ENCODE measurements around the gene BBS1.
"Not testable (repeated sequence)": the region's sequence is repeated elsewhere in the genome, so short reads cannot be mapped to it uniquely, and the experiment has no call there.

The BBS1 gene

DNA sequence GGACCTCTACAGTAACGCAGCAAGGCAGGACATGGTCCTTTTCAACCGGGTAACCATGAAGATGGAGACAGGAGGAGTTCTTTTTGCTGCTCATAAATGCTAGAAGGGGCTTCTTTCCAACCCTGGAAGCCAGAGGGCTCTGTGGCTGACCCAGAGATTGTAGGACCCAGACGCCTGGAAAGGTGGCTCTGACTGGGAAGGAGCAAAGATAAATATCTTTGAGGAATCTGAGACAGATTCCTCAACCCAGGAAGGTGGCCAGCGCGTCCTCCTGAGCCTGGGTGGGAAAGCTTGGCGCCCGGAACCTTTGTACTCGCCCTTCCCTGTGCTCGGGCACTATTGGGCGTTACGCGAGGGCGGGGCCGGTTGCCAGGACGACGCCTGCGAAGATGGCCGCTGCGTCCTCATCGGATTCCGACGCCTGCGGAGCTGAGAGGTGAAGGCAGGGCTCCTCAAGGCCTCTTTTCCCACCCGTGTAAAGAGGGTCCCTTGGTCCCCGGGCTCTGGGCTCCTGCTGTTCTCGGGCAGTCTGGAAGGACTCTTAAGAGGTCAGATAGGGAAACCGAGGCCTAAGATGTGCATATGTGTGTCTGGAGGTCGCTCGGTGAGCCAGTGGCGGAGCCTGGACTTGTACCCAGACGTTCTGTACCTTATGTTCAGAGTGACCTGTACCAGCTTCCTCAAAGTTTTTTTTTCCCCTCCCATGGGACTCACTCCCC lies at the start of gene BBS1:
Gene BBS1, plus strand, starts transcription at position 365 of the 719 bp plus-strand sequence. Its CDS starts 25 bp downstream, at position 390.
- peak; percentile 88 to 91 for DNase-seq

DNA sequence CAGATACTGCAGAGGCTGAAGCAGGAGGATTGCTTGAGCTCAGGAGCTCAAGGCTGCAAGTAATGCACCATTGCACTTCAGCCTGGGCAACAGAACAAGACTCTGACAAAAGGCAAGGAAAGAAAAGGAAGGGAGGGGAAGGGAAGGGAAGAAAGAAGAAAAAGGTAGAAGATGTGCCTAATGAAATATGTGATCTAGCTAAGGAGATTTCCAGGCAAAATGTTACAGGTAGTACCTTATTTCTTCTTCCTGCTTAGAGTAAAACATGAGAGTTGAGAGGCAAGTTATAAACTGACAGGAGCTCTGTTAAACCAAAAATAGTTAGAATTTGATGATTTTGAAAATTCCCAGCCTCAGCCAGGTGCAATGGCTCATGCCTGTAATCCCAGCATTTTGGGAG lies 48.4 kb upstream of the BBS1 start:
- DNase-seq, result no peak

DNA sequence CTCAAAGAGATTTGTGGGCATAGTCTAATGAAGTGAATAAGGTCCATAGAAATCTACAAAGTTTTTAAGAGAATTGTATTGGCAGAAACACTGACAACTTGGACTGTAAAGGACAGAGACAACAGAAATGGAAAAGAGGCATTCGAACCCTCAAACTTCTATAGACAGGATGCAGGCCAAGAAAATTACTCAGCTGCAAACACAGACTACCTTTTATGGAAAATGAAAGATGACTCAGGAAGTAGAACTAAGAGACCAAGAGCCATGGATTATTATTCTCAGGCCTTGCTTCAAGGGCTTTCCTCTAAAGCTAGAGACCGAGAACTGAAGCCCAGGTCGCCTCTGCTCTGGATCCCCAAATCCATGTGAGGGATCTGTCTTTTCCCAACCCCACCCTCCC lies 47.5 kb upstream of the BBS1 start:
- no peak for DNase-seq

DNA sequence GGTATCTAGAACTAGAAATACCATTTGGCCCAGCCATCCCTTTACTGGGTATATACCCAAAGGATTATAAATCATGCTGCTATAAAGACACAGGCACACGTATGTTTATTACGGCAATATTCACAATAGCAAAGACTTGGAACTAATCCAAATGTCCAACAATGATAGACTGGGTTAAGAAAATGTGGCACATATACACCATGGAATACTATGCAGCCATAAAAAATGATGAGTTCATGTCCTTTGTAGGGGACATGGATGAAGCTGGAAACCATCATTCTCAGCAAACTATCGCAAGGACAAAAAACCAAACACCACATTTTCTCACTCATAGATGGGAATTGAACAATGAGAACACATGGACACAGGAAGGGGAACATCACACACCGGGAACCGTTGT lies 46.3 kb upstream of the BBS1 start:
- not testable (repeated sequence) for DNase-seq

DNA sequence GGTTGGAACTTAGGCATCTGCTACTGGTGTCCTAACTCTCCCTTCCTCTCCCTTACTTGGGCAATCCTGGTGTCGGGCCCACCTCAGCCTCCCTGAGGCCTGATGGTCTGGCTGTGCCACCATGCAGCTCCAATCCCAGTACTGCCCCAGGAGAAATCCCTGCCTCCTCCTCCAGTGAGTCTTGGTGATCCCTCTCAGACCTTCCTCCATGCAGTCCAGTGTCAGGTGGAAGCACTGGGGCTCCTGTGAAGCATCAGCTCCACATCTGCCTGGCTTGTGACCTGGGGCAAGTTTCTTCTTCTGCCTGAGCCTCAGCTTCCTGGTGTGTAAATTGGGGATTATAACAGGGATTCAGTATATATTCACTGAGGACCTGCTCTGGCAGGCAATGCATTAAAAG lies 45.5 kb upstream of the BBS1 start:
- DNase-seq, result no peak

DNA sequence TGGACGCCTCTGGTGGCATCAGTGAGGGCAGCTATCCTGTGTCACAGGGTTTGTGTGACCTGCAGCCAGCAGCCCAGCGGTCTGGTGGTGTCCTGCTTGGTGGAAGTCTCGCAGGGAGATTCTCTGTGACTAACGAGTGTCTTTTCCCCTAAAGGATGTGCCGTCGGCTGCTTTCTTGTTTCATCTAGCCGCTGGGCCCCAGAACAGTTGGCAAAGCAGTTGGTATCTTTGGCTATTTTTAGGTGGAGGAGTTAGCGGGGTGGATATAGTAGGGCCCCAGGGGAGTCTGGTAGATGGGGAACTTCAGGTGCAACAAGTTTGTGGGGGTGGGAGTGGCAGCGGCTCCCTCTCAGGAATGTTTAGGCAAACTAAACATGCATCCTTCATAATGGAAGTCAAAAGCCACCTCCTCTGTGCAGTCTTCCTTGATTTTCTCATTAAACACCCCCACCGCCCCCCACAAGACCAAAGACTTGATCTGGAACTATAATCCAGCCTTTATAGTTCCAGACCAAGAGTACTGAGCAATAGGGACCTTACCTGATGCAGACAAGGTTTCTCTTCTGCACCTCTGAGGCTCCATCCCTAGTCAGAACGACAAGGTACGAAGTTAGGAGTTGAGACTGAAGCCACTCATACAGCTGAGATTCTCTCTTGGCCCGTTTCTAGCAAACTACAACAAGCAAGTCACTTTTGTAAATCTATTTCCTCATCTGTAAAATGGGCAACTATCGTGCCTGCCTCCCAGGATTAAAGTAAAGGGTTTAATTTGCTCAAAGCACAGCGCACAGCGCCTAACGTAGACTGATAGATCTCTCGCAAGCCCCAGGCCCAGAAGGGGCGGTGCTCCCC lies 44.8 kb upstream of the BBS1 start:
- no peak for DNase-seq

DNA sequence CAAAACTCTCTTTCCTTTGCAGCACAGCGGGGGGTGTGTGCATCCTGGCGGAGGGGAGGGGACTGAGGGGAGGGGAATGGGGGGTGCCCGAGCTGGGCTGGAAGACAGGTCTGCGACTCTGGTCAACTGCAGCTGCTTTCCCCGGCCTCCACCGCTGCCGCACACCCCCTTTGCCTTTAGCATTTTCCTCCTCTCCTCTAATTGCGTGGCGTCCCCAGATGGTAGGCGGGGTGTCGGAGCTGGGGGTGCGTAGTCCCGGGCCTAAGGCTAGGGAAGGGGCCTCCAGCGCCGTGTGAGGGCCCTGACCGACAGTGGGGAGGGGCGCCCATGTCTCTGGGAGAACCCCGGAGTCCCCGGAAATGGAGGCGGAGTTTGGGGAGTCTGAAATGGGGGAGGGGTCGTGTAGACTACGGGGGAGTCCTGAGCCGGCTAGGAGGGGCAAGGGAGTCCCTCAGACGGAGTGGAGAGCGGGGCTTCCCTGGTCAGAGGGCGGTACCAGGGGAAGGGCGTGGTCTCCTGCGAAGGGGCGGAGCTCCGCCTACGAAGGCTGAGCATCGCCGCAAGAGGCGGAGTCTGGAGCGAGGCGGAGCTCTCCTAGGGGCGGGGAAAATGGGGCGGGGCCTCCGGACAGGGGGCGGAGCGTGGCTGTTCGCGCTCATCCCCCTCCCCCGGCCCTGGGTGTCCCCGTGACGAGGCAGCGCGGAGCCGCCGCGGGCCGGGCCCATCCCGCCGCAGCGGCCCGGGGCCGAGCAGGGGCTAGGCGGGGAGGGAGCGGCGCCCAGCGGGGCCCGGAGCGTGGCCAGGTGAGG lies 44.0 kb upstream of the BBS1 start, which contains the start of gene PELI3:
Gene PELI3, plus strand, starts transcription at position 681 of the 809 bp plus-strand sequence. CDS start 1,224 bp downstream, outside the sequence.
- peak; percentile 97 for DNase-seq

DNA sequence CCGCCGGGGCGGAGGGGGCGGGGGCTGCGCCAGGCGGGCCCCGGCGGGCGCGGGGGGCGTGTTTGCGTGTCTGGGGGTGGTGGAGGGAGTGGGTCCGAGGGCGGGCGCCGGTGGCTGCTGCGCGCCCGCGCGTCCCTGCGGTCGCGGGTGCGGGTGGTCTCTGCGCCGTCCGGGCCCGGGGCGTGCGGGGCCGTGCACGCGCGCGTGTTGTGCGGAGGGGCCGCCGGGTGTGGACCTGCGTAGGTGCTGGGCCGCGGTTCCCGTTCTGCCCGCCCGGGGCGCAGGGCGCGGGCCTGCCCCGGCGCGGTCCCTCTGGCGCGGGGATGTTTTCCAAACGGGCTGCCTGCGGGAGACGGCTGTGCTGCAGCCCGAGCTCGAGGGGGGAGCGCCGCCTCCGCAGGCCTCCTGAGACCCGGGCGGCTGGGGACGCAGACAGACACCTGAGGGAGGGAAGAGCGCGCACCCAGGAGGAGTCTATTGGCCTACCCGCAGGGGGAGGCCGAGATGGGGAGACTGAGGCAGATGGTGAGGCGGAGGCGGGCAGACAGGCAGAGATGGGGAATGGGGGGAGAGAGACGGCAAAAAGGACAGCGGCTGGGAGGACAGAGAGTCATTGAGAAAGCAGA lies 43.3 kb upstream of the BBS1 start:
- DNase-seq, result no peak

DNA sequence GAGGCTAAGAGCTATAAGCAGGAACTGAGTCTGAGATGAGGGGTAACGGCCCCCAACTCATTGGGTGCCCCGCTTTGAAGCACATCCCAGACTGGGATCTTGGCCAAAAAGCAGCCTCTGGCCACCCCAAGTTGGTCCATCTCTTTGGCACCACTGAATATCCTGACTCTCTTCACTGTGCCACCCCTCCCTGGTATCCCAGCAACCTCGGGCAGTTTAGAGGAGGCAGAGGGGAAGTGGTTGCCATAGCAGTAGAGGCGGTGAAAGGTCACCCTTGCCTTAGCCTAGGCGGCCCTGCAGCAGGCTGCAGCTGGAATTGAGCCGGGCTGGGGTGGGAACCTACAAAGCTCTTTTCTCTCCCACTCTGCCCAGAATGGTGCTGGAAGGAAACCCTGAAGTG lies 42.7 kb upstream of the BBS1 start:
- DNase-seq, result peak in 1 of 2 experiments; percentile 39

DNA sequence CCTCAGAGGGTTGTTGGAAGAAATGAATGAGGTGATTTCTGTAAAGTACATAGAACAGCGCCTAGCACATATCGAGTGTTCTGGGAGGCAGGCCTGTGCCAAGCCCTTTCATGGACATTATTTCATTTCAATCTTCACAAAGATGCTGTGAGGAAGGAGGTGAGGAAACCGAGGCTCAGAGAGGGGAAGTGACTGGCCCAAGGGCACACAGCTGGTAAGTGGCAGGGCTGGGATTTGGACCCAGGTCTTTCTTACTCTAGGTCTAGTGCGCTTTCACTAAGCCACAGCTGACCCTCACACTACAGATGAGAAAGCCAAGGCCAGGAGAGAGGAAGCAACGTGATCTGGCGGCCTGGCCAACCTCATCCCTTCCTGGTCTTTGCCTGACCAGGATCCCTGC lies 41.7 kb upstream of the BBS1 start:
- no peak for DNase-seq

DNA sequence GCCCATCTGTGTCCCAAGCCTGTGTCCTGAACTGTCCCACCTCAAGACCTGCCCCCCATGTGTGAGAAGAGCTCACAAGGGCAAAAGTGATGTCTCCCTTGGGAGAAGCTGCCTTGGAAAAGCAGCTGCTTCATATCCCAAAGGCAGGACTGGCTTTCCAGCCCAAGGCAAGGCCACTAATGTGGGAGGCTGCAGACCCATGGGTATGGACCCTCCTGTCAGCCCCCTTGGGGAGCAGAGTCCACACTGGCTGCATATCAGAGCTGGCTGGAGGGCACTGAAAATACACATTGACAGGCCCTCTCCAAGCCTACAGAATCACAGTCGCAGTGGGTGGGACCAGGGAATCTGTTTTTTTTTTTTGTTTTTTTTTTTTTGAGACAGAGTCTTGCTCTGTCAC lies 41.0 kb upstream of the BBS1 start:
- DNase-seq, result no peak

DNA sequence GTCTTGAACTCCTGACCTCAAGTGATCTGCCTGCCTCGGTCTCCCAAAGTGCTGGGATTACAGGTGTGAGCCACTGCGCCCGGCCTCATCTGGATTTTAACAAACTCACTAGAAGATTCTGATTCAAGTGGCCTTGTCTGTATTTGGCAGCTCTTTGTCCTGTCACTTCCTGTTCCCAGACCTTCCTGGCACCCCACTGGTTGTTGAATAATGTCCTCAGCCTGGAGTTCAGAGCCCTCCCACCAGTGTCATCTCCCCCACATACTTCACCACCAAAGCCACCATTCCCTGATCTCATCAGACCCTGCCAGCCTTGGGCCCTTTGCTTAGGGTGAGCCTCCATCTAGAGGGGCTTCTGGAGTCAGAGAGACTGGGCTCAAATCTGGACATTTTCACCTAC lies 40.4 kb upstream of the BBS1 start:
- DNase-seq, result no peak

DNA sequence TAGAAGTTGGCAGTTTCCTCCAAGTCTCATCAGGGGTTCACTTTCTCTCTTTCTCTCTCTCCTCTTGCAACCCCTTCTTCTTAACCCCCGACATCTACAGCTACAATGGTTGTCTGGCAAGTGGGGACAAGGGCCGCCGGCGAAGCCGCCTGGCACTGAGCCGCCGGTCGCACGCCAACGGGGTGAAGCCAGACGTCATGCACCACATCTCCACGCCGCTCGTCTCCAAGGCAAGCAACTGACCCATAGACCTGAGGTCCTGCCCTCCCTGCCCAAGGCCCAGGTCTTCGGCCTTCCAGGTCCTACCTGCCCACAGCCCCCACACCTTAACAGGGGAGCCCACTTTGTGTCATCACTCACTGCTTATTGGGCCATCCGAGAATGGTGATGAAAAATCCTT lies 39.3 kb upstream of the BBS1 start:
- no peak for DNase-seq

DNA sequence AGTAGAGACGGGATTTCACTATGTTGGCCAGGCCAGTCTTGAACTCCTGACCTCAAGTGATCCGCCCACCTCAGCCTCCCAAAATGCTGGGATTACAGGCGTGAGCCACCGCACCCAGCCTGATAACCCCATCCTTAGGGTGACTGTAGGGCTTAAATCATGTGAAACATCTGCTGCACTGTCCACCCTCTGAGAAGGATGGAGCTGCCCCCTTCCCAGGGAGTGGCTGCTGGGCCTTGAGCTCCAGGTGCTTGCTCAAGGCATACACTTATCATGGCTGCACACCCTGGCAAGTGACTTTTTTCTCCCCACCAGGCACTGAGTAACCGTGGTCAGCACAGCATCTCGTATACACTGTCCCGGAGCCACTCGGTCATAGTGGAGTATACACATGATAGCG lies 38.4 kb upstream of the BBS1 start:
- DNase-seq, result no peak

DNA sequence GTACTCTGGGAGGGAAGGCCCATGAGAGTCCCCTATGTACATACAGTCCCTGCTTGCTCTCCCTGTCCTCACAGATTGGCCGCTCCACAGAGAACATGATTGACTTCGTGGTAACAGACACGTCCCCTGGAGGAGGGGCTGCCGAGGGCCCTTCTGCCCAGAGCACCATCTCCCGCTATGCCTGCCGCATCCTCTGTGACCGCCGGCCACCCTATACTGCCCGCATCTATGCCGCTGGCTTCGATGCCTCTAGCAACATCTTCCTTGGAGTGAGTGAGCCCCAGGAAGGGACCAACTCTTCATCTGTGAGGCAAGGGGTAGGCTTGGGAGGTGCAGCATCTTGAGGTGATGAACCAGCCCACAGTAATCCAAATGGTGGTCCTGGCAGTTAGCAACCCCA lies 37.3 kb upstream of the BBS1 start:
- no peak for DNase-seq

DNA sequence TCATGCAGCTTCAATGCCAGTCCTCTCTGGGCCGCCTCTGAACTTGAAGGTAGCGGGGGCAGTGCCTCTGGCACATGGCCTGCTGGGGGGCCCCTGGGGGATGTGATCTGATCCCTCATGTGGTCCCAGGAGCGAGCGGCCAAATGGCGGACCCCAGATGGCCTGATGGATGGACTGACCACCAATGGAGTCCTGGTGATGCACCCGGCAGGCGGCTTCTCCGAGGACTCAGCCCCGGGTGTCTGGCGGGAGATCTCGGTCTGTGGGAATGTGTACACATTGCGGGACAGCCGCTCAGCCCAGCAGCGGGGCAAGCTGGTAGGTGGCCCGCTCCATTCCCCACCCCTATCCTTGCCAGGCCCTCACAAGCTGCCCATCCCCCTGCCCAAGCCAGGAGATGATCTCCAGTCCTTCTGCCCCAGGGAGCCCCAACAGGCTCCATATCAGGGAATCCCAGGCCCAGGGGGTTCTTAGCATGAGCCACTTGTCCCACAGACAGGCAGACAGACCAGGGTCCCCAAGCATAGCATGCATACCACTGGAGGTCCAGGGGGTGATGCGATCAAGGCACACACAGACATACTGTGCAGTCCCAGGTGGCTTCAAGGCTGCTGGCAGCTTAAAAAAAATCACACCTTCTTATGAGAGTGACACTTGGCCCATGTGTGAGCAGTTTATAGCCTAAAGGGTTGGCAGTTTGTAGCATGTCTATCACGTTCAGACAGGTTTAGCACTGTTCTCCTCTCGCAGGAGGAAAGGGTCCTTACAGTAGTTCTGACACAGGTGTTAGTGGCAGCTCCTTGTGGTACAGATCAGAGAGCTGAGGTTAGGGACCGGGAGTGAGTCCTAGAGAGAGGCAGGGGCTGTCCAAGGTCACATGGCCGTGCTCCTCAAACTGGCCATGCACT lies 36.6 kb upstream of the BBS1 start:
- DNase-seq, result no peak

DNA sequence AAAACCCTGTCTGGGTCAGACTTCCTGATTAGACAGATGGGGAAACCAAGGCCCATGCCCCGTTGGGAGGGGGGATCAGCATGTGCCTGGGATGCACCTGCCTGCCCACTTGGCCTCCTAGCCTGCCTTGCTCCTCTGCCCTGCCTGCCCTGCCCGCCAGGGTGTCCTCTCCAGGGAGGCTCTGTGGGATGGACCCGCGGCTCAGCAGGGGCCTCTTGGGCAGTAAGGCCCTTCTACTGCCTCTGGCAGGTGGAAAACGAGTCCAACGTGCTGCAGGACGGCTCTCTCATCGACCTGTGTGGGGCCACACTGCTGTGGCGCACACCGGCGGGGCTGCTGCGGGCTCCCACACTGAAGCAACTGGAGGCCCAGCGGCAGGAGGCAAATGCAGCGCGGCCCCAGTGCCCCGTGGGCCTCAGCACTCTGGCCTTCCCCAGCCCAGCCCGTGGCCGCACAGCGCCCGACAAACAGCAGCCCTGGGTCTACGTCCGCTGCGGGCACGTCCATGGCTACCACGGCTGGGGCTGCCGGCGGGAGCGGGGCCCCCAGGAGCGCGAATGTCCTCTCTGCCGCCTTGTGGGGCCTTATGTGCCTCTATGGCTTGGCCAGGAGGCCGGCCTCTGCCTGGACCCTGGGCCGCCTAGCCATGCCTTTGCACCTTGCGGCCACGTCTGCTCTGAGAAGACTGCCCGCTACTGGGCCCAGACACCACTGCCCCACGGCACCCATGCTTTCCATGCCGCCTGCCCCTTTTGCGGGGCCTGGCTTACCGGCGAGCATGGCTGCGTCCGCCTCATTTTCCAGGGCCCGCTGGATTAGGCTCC lies 34.9 kb upstream of the BBS1 start:
- DNase-seq, result no peak

DNA sequence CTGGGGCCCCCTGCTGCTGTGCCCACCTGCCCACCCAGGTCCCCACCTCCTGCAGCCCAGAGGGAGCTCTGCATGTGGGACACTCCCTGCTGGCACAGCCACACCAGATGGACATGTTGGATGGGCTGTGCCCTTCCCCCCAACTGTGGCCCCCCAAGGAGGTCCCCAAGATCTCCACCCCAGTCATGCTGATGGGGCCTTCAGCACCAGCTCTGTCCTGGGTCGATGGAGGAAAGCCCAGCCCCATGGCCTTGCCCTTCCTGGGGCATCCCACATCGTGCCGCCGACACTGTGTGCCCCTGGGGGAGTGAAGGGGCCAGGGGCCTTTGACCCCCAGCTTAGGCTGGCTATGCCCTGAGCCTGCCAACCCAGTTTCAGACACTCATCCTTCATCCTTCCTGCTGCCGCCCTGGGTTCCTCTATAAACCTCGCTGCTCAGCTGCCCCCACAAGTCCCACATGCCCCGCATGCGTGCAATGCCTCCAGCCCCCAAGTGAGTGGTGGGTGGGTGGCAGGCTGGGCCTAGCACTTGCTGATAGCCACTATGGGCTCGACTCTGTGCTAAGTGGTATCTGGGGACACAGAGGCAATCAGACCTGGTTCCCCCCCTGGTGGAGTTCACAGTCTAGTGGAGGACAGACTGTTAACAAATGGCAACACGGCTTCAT lies 34.1 kb upstream of the BBS1 start:
- no peak for DNase-seq

DNA sequence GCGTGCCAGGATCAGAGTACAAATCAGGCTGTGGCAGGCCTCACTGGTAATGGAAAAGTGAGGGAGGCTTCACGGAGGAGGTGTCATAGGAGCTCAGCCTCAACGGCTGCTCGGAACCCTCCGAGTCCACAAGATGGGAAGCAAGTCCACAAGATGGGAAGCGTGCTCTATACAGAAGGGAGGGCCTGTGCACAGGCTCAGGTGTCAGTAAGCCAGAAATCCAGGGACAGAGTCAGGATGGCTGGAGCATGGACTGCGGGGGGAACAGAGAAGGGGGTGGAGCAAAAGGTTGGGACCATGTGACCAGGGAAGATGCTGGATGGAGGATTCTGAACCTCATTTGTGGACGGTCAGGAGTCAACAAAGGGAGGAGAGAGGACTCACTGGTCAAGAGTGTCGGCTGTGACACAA lies 33.6 kb upstream of the BBS1 start:
- no peak for DNase-seq

Measured in activated T-cell treated with anti-CD3 and anti-CD28 coated beads, Interleukin-2, amount 50 U/mL, for 48 hours (primary cell).